HL-60/S4 treated with retinoic acid at 250 ng/mL for 4 days and 3 days (cell line): ENCODE data around the gene MAP1B.
"Not testable (repeated sequence)": the region's sequence is repeated elsewhere in the genome, so short reads cannot be mapped to it uniquely, and the experiment has no call there.

Experiments
- in situ Hi-C: fragments of 300-500 bp; cut with MboI; formaldehyde crosslinking; loops from 2 replicates; pipeline ENCODE4 v1.7.0; 2022; ENCODE audit warnings: low sequenced_read_pairs

The MAP1B gene

GRCh38 chr5:72107131-72107900, at the start of gene MAP1B:
MAP1B (plus strand) TSS chr5:72107475; CDS start chr5:72107532, 57 bp downstream.
- in situ Hi-C loops, result no loop called here

- in situ Hi-C loops, result no loop called here
These were observed 49.5 kb upstream of the MAP1B start for GRCh38 chr5:72057816-72058215.

- in situ Hi-C loops, result no loop called here
These were observed 44.0 kb upstream of the MAP1B start for GRCh38 chr5:72063219-72063819.

GRCh38 chr5:72064801-72065570, 42.3 kb upstream of the MAP1B start:
- in situ Hi-C loops, result no loop called here

GRCh38 chr5:72065751-72066255, 41.5 kb upstream of the MAP1B start:
- in situ Hi-C loops, result no loop called here

- in situ Hi-C loops, result no loop called here
These were observed 40.6 kb upstream of the MAP1B start for GRCh38 chr5:72066705-72067107.

GRCh38 chr5:72067682-72068470, 39.4 kb upstream of the MAP1B start:
- in situ Hi-C loops, result no loop called here

GRCh38 chr5:72070529-72070928, 36.7 kb upstream of the MAP1B start:
- in situ Hi-C loops, result no loop called here

- in situ Hi-C loops, result no loop called here
These were observed 35.4 kb upstream of the MAP1B start for GRCh38 chr5:72071906-72072305.

- in situ Hi-C loops, result no loop called here
These were observed 33.0 kb upstream of the MAP1B start for GRCh38 chr5:72074251-72074650.

- in situ Hi-C loops, result no loop called here
These were observed 31.8 kb upstream of the MAP1B start for GRCh38 chr5:72075461-72075860.

- in situ Hi-C loops, result no loop called here
These were observed 30.5 kb upstream of the MAP1B start for GRCh38 chr5:72076621-72077300.

- in situ Hi-C loops, result no loop called here
These were observed 29.9 kb upstream of the MAP1B start for GRCh38 chr5:72077390-72077789.

- in situ Hi-C loops, result no loop called here
These were observed 28.0 kb upstream of the MAP1B start for GRCh38 chr5:72079288-72079687.

- in situ Hi-C loops, result no loop called here
These were observed 25.2 kb upstream of the MAP1B start for GRCh38 chr5:72082048-72082447.

- in situ Hi-C loops, result no loop called here
These were observed 22.4 kb upstream of the MAP1B start for GRCh38 chr5:72084876-72085275.

- in situ Hi-C loops, result no loop called here
These were observed 22.0 kb upstream of the MAP1B start for GRCh38 chr5:72085319-72085718.

GRCh38 chr5:72089713-72090112, 17.6 kb upstream of the MAP1B start:
- in situ Hi-C loops, result not testable (repeated sequence)

- in situ Hi-C loops, result no loop called here
These were observed 15.2 kb upstream of the MAP1B start for GRCh38 chr5:72092074-72092473.

GRCh38 chr5:72093217-72093616, 14.1 kb upstream of the MAP1B start:
- in situ Hi-C loops, result no loop called here
